HEK293 (cell line): ENCODE measurements around the gene KPNA6.

Experiments
- BCL11B ChIP-seq: fragments of 450-650 bp; formaldehyde crosslinking; IDR thresholded peaks from 2 replicates; pipeline ENCODE4 v1.5.1; 2016; ENCODE audit warnings: low read depth, missing biosample characterization, missing genetic modification characterization
- CTCF ChIP-seq: fragments of 450-650 bp; formaldehyde crosslinking; IDR thresholded peaks from 2 replicates; pipeline ENCODE4 v1.5.1; 2016; ENCODE audit warnings: missing biosample characterization, missing genetic modification characterization
- HOXA7 ChIP-seq: sonication (generic); formaldehyde crosslinking; IDR thresholded peaks from 2 replicates; pipeline ENCODE4 v1.8.1; 2022; ENCODE audit warnings: missing genetic modification reagents, borderline replicate concordance
- TCF7L2 ChIP-seq: IDR thresholded peaks from 2 replicates; pipeline ENCODE4 v1.6.1; 2011; ENCODE audit warnings: low read depth, mild to moderate bottlenecking, inconsistent platforms, low read length, moderate library complexity, borderline replicate concordance
- YY1 ChIP-seq: fragments of 450-650 bp; formaldehyde crosslinking; IDR thresholded peaks from 2 replicates; pipeline ENCODE4 v1.5.1; 2018; ENCODE audit warnings: missing biosample characterization, missing genetic modification characterization
- ZEB2 ChIP-seq: fragments of 450-650 bp; formaldehyde crosslinking; IDR thresholded peaks from 2 replicates; pipeline ENCODE4 v1.5.1; 2016; ENCODE audit warnings: missing biosample characterization, missing genetic modification characterization
- ZNF138 ChIP-seq: fragments of 450-650 bp; formaldehyde crosslinking; IDR thresholded peaks from 2 replicates; pipeline ENCODE4 v1.5.1; 2016; ENCODE audit warnings: missing biosample characterization, missing genetic modification characterization, borderline replicate concordance
- ZNF274 ChIP-seq, 2 experiments: fragments of 200-500 bp in 1 of 2; fragments of 450-650 bp in 1 of 2; sonication (Bioruptor generic) in 1 of 2; formaldehyde crosslinking in 1 of 2; IDR thresholded peaks; 2 replicates each; pipeline versions ENCODE4 v1.5.1 to v1.6.1; 2014 to 2016; ENCODE audit warnings: borderline replicate concordance in 1 of 2, inconsistent platforms in 1 of 2, low read length in 1 of 2, missing biosample characterization in 1 of 2, missing genetic modification characterization in 1 of 2
- ZNF747 ChIP-seq: fragments of 450-650 bp; formaldehyde crosslinking; IDR thresholded peaks from 2 replicates; pipeline ENCODE4 v1.5.1; 2016; ENCODE audit warnings: missing biosample characterization, missing genetic modification characterization

DNA sequence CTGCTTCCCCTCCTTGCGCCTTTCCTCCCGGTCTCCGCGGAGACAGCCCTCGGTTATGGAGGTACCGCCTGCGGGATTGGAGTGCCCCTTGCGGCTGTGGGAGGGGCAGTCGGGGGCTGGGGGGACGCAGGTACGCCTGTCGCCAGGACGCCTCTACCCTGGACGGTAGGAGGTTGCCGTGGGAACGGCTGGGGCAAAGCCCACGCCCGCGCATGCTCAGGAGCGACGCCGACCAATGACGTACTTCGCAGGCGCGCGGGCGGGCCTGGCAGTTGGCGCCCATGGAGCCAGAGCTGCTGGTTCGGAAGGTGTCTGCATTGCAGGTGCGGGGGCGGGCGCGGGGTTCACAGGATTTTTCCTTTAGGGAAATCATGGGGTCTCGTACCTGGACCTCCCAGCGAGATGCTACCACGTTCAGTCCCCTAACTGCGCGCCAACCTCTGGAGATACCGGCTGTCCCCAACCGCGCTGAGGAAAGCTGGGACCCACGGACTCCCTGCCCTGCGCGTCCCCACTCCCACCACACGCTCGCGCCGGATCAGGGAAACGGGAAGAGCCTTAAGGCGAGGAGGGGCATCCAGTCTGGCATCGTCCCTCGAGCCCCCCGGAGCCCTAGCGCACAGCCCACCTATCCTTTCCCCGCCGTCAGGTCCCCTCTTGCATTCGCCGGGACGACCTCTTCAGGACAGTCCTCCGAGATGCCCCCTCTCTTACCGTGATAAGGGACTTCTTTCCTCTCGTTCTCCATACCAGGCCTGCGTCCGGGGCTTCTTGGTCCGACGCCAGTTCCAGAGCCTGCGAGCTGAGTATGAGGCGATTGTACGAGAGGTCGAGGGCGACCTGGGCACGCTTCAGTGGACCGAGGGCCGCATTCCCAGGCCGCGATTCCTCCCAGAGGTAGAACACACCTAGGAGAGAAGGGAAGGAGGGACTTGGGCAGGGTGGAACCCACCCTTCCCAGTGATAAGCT, 97.8 kb downstream of the KPNA6 start, which contains the start of gene IQCC:
- TF ChIP-seq ZEB2 (tag by site-specific recombination) (peak; percentile 73), CTCF (tag by site-specific recombination) (peak; percentile 95), ZNF747 (tag by site-specific recombination) (no peak), TCF7L2 (no peak), BCL11B (no peak), ZNF274 (IDR thresholded peaks at IDR 0.05; ENCODE audit: low read length) (no peak), ZNF274 (tag by site-specific recombination; IDR thresholded peaks at IDR 0.05; ENCODE audit: borderline replicate concordance) (no peak), ZNF138 (tag by site-specific recombination) (no peak), YY1 (tag by site-specific recombination) (peak; percentile 32; the same call in 1 of the 2 replicates), HOXA7 (CRISPR knock-in tag) (no peak)
